ENCODE results near the gene SNCAIP. TPM values are rescaled to one million over a fixed set of nuclear protein-coding genes. Genes with fewer than 3 reads are reported as not detected.

Gene SNCAIP
- total RNA-seq, 4 donors from 2014 or later: 11.5 to 36.3 (median 15.2) TPM

- ATAC-seq (ENCODE audit: low FRiP score): peak; percentile 69
- DNase-seq (ENCODE audit: low spot score): no peak
- TF ChIP-seq, protein P1, sequence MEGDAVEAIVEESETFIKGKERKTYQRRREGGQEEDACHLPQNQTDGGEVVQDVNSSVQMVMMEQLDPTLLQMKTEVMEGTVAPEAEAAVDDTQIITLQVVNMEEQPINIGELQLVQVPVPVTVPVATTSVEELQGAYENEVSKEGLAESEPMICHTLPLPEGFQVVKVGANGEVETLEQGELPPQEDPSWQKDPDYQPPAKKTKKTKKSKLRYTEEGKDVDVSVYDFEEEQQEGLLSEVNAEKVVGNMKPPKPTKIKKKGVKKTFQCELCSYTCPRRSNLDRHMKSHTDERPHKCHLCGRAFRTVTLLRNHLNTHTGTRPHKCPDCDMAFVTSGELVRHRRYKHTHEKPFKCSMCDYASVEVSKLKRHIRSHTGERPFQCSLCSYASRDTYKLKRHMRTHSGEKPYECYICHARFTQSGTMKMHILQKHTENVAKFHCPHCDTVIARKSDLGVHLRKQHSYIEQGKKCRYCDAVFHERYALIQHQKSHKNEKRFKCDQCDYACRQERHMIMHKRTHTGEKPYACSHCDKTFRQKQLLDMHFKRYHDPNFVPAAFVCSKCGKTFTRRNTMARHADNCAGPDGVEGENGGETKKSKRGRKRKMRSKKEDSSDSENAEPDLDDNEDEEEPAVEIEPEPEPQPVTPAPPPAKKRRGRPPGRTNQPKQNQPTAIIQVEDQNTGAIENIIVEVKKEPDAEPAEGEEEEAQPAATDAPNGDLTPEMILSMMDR (IDR thresholded peaks at IDR 0.05): no peak
Observed at GRCh38 chr5:122322801-122323548, 10.9 kb downstream of the SNCAIP start.

GRCh38 chr5:122323738-122324137 is 11.7 kb downstream of the SNCAIP start:
- no peak for DNase-seq (ENCODE audit: low spot score)
- peak; percentile 61 for ATAC-seq (ENCODE audit: low FRiP score)
- TF ChIP-seq, protein P1 (IDR thresholded peaks at IDR 0.05): no peak

DNA sequence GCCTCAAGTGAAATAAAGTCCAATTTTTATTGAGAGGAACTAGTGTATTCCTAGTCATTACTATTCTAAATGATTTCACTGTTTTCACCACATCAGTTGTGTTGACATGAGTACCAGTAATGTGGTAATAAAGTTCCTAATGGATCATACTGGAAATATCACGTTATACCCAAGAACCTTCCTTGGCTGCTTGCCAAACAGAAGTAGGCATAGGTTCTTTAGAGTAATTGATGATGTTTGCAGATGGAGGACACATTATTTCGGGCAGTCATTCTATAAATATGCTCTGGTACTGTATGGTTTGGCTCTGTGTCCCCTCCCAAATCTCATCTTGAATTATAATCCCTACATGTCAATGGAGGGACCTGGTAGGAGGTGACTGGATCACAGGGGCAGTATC is 15.1 kb downstream of the SNCAIP start:
- TF ChIP-seq, protein P1 (IDR thresholded peaks at IDR 0.05): no peak
- DNase-seq (ENCODE audit: low spot score): no peak
- no peak for ATAC-seq (ENCODE audit: low FRiP score)

DNA sequence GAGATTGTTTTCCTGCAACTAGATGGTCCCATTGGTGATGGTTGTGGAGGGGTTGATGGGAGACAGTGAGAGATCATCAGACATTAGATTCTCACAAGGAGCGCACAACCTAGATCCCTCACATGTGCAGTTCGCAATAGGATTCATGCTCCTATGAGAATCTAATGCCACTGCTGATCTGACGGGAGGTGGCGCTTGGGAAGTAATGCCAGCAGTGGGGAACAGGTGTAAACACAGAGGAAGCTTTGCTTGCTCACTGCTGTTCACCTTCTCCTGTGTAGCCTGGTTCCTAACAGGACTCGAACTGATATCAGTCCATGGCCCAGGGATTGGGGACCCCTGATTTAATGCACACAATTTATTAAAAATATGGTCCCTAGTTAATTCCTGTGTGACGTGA is 18.8 kb downstream of the SNCAIP start:
- ATAC-seq (ENCODE audit: low FRiP score): no peak
- DNase-seq (ENCODE audit: low spot score): no peak
- TF ChIP-seq, protein P1 (IDR thresholded peaks at IDR 0.05): no peak

DNA sequence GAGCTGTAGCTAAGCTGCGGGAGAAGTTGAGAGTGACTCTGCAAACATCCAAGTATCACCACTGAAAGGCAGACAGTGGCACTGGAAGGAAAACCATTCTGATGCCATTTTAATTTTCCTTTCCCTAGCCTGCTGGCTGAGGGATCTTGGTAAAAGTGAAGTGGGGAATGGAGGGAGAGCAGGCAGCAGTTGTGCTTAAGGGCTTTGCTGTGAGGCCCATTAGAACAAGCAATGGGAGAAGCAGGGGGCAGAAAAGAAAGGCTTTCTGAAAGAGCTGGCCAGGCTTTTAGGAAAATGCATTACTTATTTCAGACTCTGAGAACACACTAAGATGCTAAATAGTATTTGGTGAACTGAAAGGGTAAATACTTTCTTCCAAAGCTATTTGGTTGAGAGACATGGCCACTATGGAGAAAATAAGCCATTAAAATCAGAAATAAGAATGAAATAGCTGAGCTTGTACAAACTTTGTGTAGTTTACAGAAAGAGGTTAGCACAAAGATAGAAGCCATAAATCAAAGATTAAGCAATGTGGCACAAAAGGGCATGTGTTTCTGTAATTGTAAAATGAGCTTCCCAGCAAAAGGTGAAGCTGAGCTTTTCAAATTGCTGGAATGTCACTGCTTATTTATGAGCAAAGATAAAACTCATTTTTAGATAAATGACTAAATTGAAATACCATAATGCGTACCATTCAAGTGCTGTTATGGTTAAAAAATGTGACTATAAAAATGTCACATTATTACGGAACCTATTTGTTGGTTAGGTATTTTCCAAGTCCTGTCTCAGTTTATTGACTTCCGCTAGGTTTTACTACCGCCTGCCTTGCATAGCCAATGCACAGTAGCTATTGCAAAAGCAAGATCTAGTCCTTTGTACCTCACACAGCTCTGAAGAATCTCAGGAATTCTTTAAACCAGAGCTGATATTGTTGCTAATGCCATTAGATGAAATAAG is 20.8 kb downstream of the SNCAIP start:
- TF ChIP-seq, protein P1 (IDR thresholded peaks at IDR 0.05): no peak
- peak; percentile 45 for ATAC-seq (ENCODE audit: low FRiP score)

DNA sequence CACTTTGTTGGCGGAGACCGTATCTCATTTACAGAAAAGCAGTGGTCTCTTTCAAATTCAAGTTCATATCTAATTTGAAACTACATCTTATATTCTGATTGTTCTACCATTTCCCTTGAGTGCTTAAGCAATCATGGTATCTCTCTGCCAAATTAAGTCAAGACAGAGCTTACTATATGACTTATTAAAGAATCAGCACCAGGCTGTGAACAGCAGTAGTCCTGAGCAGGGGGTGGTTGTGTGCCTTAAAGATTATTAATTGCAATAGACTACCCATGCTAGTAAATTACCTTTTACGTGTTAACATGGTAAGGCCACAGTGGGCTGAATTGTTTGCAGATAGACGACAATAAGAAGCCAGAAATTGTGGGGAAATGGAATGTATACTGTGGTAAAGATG is 21.5 kb downstream of the SNCAIP start:
- ATAC-seq (ENCODE audit: low FRiP score): peak; percentile 51
- TF ChIP-seq, protein P1 (IDR thresholded peaks at IDR 0.05): no peak
- no peak for DNase-seq (ENCODE audit: low spot score)

More for the DNA sequence above, 20.8 kb downstream of the SNCAIP start:
- no peak for DNase-seq (ENCODE audit: low spot score)

Data from omental fat pad (tissue), 4 donors.